BJ (cell line): ENCODE data around the gene STK39. TPM values are rescaled to one million over a fixed set of nuclear protein-coding genes. Genes with fewer than 3 reads are reported as not detected.

Experiments
- CTCF ChIA-PET: fragments of 350-600 bp; formaldehyde crosslinking; extraction: SDS; loops from one replicate; lab custom pipeline; 2021; ENCODE audit warnings: antibody characterized with exemption, inconsistent platforms; lab: Yijun Ruan, JAX
- POLR2A ChIA-PET: fragments of 300-600 bp; sonication (Branson Sonifier 250); formaldehyde crosslinking; extraction: SDS; loops from one replicate; lab custom pipeline; 2021; ENCODE audit warnings: antibody characterized with exemption; lab: Charles Lee
- DNase-seq: peaks from one replicate; pipeline ENCODE4 v3.0.0-alpha.2; 2011; ENCODE audit warnings: low read depth
- H3K27me3 ChIP-seq: 2 replicates; pipeline ENCODE4 v1.6.0; 2011; ENCODE audit warnings: low read length; ENCODE audit not compliant: control insufficient read depth, insufficient read depth
- H3K36me3 ChIP-seq: 2 replicates; pipeline ENCODE4 v1.5.1; 2011; ENCODE audit warnings: low read length; ENCODE audit not compliant: control insufficient read depth, insufficient read depth
- H3K4me3 ChIP-seq: 2 replicates; pipeline ENCODE4 v1.5.1; 2011; ENCODE audit warnings: low read depth, mild to moderate bottlenecking, control low read depth, low read length
- CTCF ChIP-seq: IDR thresholded peaks from 2 replicates; pipeline ENCODE4 v1.5.1; 2011; ENCODE audit warnings: low read depth, mild to moderate bottlenecking, control low read depth, inconsistent platforms, low read length, moderate library complexity; ENCODE audit not compliant: insufficient read depth
- polyA minus RNA-seq: library from RNA; depleted of rRNA, polyadenylated mRNA; stranded (reverse); fragments of >200 nt; gene quantifications from 2 replicates; pipeline ENCODE4 v1.2.3, GENCODE V29; 2011; rRNA and poly(A)+ RNA removed
- polyA plus RNA-seq: library from polyadenylated mRNA; depleted of rRNA; stranded (reverse); fragments of >200 nt; gene quantifications from 2 replicates; pipeline ENCODE4 v1.2.3, GENCODE V29; 2011; rRNA removed

Gene STK39
- polyA plus RNA-seq = 7.6 and 16.9 TPM in 2 replicates
- 5.6 and 7.0 TPM in 2 replicates for polyA minus RNA-seq

- peak; percentile 31 for TF ChIP-seq CTCF
- Histone ChIP-seq H3K36me3 (no peaks in the 10 kb centered on the region), H3K4me3 (peak within 1 kb of the TSS; percentile 75), H3K27me3 (no peaks in the 10 kb centered on the region)
- DNase-seq = no peak
- ChIA-PET CTCF (interaction anchor here (0.8 to 1.0 kb wide), 2 partner anchors 15 to 178 kb away, joined by 3 read pairs; no protein-coding TSS in a partner anchor), POLR2A (no interaction called here)
Observed at GRCh38 chr2:168247341-168248261, at the start of gene STK39. STK39 (minus strand) TSS chr2:168247595; CDS start chr2:168247435, 160 bp downstream.

- Histone ChIP-seq H3K4me3 (no peak overlapping the region), H3K36me3 (no peaks in the 10 kb centered on the region), H3K27me3 (no peaks in the 10 kb centered on the region)
- POLR2A ChIA-PET = no interaction called here
- no peak for DNase-seq
- no peak for TF ChIP-seq CTCF
- CTCF ChIA-PET = no interaction called here
Observed at GRCh38 chr2:168295051-168295450, 47.7 kb upstream of the STK39 start.

GRCh38 chr2:168294409-168294808 is 47.0 kb upstream of the STK39 start:
- POLR2A ChIA-PET = no interaction called here
- CTCF ChIA-PET = interaction anchor here (1.1 kb wide), 1 partner anchor 13 kb away, joined by 3 read pairs; no protein-coding TSS in a partner anchor
- no peak overlapping the region for H3K4me3 ChIP-seq
- TF ChIP-seq CTCF = no peak
- no peak for DNase-seq
- no peaks in the 10 kb centered on the region for H3K36me3 ChIP-seq
- no peaks in the 10 kb centered on the region for H3K27me3 ChIP-seq

- no peaks in the 10 kb centered on the region for H3K36me3 ChIP-seq
- H3K4me3 ChIP-seq = no peak overlapping the region
- CTCF ChIA-PET = interaction anchor here (1.1 kb wide), 1 partner anchor 12 kb away, joined by 3 read pairs; no protein-coding TSS in a partner anchor
- POLR2A ChIA-PET = no interaction called here
- DNase-seq = no peak
- H3K27me3 ChIP-seq = no peaks in the 10 kb centered on the region
- TF ChIP-seq CTCF = no peak
Observed at GRCh38 chr2:168293766-168294165, 46.4 kb upstream of the STK39 start.

- no peak for TF ChIP-seq CTCF
- no peak for DNase-seq
- Histone ChIP-seq H3K27me3 (no peaks in the 10 kb centered on the region), H3K4me3 (no peak overlapping the region), H3K36me3 (no peaks in the 10 kb centered on the region)
- CTCF ChIA-PET = interaction anchor here (1.2 to 1.8 kb wide), 2 partner anchors 11 to 35 kb away, joined by 3 to 5 read pairs; no protein-coding TSS in a partner anchor
- POLR2A ChIA-PET = no interaction called here
Observed at GRCh38 chr2:168290391-168290790, 43.0 kb upstream of the STK39 start.
